NCI-H524 treated with DMSO at 0.1 percent for 48 hours (cell line): ENCODE results near the gene BTN3A1.

Source experiments
- DNase-seq: peaks from one replicate; lab custom pipeline; 2025; lab: John Stamatoyannopoulos, UW

BTN3A1 gene

GRCh38 chr6:26379740-26380139 lies 22.3 kb upstream of the BTN3A1 start:
- no peak for DNase-seq

GRCh38 chr6:26380256-26380655 lies 21.8 kb upstream of the BTN3A1 start:
- no peak for DNase-seq

GRCh38 chr6:26382121-26382520 lies 20.0 kb upstream of the BTN3A1 start:
- DNase-seq = no peak

GRCh38 chr6:26383624-26384417 lies 18.3 kb upstream of the BTN3A1 start:
- peak; percentile 6 for DNase-seq

DNA sequence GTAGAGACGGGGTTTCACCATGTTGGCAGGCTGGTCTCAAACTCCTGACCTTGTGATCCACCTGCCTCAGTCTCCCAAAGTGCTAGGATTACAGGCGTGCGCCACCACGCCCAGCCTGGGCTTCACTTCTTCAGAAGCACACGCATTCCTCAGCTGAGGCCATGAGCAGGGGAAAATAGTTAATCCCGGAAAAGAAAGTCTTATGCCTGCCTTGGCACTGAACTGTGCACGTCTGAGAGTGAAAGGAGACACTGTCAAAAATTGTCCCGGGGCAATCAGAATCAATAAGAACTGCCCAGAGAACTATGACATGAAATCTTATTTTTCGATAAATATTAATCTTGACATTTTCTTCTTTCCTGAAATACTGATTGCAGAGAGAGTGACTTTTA lies 16.3 kb upstream of the BTN3A1 start:
- DNase-seq = no peak

DNA sequence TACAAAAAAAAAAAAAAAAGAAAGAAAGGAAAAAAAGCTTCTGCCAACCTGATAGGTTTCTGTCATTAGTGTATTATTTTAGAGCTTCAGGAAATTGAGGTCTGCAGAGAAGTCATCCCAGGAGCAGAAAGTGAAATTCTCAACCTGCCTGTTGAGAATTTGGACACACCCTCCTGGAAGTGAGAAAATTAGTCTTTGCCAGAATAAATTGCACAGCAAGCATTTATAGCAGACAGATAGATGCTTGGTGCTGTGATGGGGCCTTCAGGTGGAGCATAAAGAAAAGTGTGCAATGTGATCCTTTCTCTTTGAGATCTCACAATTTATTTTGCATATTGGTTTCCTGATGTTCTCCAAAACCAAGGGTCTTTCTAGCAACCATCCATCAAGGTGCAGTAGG lies 14.5 kb upstream of the BTN3A1 start:
- DNase-seq = no peak

GRCh38 chr6:26388014-26388413 lies 14.1 kb upstream of the BTN3A1 start:
- DNase-seq = no peak

- DNase-seq = no peak
Observed at GRCh38 chr6:26388441-26388840, 13.6 kb upstream of the BTN3A1 start.

GRCh38 chr6:26389349-26389894 lies 12.7 kb upstream of the BTN3A1 start:
- no peak for DNase-seq

DNA sequence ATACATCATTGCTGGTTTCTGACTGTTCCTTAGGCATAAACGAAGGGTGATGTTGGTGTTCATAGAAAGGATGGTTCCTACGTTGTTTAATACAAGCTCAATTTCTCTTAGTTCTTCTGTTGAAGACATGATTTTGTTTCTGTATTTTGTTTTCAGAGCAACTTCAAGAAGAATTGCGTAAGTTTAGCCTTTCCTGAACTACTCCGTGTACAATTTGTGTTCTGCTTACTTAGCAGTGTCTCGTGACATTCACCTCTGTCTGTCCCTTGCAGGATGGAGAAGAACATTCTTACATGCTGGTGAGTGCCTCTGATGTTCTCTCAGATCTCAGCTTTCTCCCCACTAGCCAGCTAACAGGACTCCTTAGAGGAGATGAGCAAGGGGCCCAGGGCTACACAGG lies 11.5 kb upstream of the BTN3A1 start:
- no peak for DNase-seq

- DNase-seq = peak; percentile 40
Observed at GRCh38 chr6:26392932-26393636, 9.0 kb upstream of the BTN3A1 start.

DNA sequence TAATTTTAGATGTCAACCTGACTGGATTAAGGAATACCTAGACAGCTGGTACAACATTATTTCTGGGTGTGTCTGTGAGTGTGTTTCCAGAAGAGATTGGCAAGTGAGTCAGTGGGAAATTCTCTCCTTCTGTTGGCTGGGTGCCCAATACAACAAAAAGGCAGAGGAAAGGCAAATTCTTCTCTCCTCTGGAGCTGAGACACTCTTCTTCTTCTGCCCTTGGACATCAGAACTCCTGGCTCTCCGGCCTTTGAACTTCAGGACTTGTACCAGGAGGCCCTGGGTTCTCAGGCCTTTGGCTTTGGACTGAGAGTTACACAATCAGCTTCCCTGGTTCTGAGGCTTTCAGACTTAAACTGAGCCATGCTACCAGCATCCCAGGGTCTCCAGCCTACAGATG lies 7.8 kb upstream of the BTN3A1 start:
- DNase-seq = peak; percentile 36

DNA sequence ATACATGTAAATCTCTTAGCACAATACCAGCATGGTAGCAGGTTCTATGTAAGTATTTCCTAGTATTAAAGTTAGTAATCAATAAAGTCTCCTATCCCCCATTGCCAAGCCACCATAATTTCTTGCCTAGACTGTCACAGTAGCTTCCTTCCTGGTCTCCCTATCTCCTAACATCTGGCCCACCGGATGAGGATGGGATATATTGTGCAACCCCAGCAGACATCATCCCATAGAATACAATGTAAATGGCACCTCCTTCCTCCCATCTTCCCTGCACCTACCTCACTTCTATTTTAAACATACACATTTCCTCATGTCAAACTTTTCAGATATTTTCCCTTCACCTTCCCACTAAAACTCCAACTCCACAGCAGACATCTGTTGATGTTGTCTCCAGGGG lies 3.5 kb upstream of the BTN3A1 start:
- DNase-seq = no peak

DNA sequence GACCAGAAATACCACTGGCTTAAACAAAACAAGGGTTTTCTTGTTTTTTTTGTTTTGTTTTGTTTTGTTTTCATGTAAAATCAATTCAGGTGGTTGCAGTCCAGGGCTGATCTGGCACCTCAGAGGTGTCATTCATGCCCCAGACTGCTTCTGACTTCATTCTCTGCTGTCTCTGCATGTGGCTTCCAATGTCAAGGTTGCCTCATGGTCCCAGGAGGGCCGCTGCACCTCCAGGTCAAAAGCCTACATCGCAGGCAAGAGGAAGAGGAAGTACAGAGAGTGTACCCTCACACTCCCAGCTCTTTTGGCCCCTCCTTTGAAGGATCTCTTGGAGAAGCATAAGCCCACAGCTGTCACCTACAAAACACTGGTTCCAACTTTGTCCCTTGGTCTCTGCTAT lies 1.4 kb upstream of the BTN3A1 start:
- DNase-seq = no peak

DNA sequence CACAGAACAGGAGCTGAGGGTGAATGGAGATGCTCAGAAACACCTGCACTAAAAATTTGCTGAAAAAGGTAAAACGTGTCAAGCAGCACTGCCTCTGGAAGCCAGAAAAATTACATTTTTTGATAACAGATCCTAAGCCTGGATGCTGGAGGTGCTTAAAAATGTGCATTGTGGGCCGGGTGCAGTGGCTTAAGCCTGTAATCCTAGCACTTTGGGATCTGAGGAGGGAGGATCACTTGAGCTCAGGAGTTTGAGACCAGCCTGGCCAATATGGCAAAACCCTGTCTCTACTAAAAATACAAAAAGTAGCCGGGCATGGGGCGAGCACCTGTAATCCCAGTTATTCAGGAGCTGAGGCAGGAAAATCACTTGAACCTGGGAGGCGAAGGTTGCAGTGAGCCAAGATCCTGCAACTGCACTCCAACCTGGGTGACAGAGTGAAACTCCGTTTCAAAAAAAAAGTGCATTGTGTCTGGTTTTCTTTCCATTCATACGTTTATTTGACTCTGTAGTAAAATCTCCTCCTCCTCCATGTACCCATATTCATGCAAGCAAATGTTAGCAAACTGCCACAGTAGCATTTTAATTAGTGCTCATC lies 587 bp upstream of the BTN3A1 start:
- DNase-seq = no peak

- no peak for DNase-seq
Observed at GRCh38 chr6:26403893-26404292, 1.8 kb downstream of the BTN3A1 start.

GRCh38 chr6:26404546-26404945 lies 2.5 kb downstream of the BTN3A1 start:
- no peak for DNase-seq

DNA sequence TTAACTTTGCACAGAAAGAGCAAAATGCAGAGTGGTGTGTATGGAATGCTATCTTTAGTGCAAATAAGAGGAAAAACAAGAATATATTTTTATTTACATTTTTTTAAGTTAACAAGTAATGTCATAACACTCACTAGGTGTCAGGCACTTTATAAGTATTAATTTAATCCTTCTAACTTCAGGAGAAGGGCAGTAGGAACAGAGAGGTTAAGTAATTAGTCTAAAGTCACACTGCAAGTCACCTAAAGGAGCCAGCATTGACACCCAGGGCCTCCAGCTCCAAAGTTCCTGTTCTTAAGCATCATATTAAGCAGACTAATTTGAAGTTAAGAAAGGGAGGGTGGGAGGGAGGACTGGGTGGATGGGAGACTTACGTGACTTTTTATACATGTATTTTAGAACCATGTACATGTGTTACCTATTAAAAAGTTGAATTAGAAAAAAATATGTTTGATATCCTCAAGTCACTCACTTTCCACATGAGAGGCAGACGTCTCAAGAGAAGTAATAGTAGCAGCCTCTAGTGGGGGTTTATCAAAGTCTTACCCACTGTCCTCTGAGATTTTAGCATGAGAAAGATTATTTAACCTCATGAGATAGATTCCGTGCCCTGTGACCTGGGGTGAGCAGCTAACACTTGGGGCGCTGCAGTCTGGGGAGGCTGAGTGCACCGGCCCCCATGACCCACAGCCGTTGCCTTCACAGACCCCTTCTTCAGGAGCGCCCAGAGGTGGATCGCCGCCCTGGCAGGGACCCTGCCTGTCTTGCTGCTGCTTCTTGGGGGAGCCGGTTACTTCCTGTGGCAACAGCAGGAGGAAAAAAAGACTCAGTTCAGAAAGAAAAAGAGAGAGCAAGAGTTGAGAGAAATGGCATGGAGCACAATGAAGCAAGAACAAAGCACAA lies 7.0 kb downstream of the BTN3A1 start:
- no peak for DNase-seq

GRCh38 chr6:26411751-26412150 lies 9.7 kb downstream of the BTN3A1 start:
- no peak for DNase-seq

- no peak for DNase-seq
Observed at GRCh38 chr6:26412228-26412627, 10.2 kb downstream of the BTN3A1 start.

DNA sequence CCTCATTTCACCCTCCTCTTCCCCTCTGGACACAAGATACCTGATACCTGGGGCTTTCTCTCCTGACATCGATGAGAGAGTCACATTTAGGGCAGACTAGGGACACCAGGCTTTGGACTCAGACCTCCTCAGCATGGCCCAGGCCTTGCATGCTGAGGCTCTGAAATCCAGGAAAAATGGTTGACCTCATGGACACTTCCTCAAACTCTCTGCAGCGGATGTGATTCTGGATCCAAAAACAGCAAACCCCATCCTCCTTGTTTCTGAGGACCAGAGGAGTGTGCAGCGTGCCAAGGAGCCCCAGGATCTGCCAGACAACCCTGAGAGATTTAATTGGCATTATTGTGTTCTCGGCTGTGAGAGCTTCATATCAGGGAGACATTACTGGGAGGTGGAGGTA lies 10.9 kb downstream of the BTN3A1 start:
- DNase-seq = no peak

- no peak for DNase-seq
Observed at GRCh38 chr6:26414281-26414680, 12.2 kb downstream of the BTN3A1 start.
